ENCODE data around the gene RFX5. TPM values are rescaled to one million over a fixed set of nuclear protein-coding genes. Genes with fewer than 3 reads are reported as not detected.

The RFX5 gene
- total and polyA plus RNA-seq, 2 experiments from 2014 or later: 11.3 to 20.0 TPM

GRCh38 chr1:151386002-151386401 lies 39.0 kb upstream of the RFX5 start:
- Histone ChIP-seq H4K20me1 (ENCODE audit: insufficient read depth) (no peaks in the 10 kb centered on the region), H3K4me1 (ENCODE audit: insufficient read depth) (no peaks in the 10 kb centered on the region), H3K9me3 (ENCODE audit: low read depth) (no peaks in the 10 kb centered on the region), H3K4me3 (no peak overlapping the region), H3K27me3 (replicated peaks; ENCODE audit: insufficient read depth) (no peaks in the 10 kb centered on the region), H3K9me2 (ENCODE audit: insufficient read depth) (no peaks in the 10 kb centered on the region), H3K79me2 (ENCODE audit: insufficient read depth) (no peaks in the 10 kb centered on the region), H3F3A (ENCODE audit: insufficient read depth) (no peaks in the 10 kb centered on the region), H3K9ac (no peak overlapping the region), H3K36me3 (ENCODE audit: low read depth) (no peaks in the 10 kb centered on the region), H2AFZ (no peak overlapping the region), H3K4me2 (ENCODE audit: unreplicated experiment) (no peak overlapping the region), H3K27ac (no peak overlapping the region)
- DNase-seq: no peak
- TF ChIP-seq EZH2 (IDR thresholded peaks at IDR 0.05; ENCODE audit: insufficient read depth, poor library complexity, severe bottlenecking) (no peak), EZH2phosphoT487 (IDR thresholded peaks at IDR 0.05; ENCODE audit: insufficient read depth, low read depth) (no peak)
- in situ Hi-C loops (cut with MboI): no loop called here
- 33 to 41% methylated on average over 2 of the region's 2 CpGs for WGBS, 2 experiments (ENCODE audit: low coverage in 1 of 2, low lambda C conversion rate in 2 of 2, missing lambda C conversion rate in 2 of 2)

- H3K9ac ChIP-seq: no peak overlapping the region
- H2AFZ ChIP-seq: no peak overlapping the region
- H3K79me2 ChIP-seq (ENCODE audit: insufficient read depth): no peaks in the 10 kb centered on the region
- no peak for DNase-seq
- H3K4me2 ChIP-seq (ENCODE audit: unreplicated experiment): no peak overlapping the region
- no peak overlapping the region for H3K27ac ChIP-seq
- 49 to 63% methylated on average over 3 of the region's 3 CpGs for WGBS, 2 experiments (ENCODE audit: low coverage in 1 of 2, low lambda C conversion rate in 2 of 2, missing lambda C conversion rate in 2 of 2)
- H3K36me3 ChIP-seq (ENCODE audit: low read depth): no peaks in the 10 kb centered on the region
- no peaks in the 10 kb centered on the region for H3K27me3 ChIP-seq (replicated peaks; ENCODE audit: insufficient read depth)
- no peaks in the 10 kb centered on the region for H3K4me1 ChIP-seq (ENCODE audit: insufficient read depth)
- H3K4me3 ChIP-seq: no peak overlapping the region
- in situ Hi-C loops (cut with MboI): no loop called here
- no peaks in the 10 kb centered on the region for H3K9me3 ChIP-seq (ENCODE audit: low read depth)
- no peaks in the 10 kb centered on the region for H3F3A ChIP-seq (ENCODE audit: insufficient read depth)
- H3K9me2 ChIP-seq (ENCODE audit: insufficient read depth): no peaks in the 10 kb centered on the region
- no peaks in the 10 kb centered on the region for H4K20me1 ChIP-seq (ENCODE audit: insufficient read depth)
- TF ChIP-seq EZH2 (IDR thresholded peaks at IDR 0.05; ENCODE audit: insufficient read depth, poor library complexity, severe bottlenecking) (no peak), EZH2phosphoT487 (IDR thresholded peaks at IDR 0.05; ENCODE audit: insufficient read depth, low read depth) (no peak)
Observed at GRCh38 chr1:151384584-151384983, 37.5 kb upstream of the RFX5 start.

DNA sequence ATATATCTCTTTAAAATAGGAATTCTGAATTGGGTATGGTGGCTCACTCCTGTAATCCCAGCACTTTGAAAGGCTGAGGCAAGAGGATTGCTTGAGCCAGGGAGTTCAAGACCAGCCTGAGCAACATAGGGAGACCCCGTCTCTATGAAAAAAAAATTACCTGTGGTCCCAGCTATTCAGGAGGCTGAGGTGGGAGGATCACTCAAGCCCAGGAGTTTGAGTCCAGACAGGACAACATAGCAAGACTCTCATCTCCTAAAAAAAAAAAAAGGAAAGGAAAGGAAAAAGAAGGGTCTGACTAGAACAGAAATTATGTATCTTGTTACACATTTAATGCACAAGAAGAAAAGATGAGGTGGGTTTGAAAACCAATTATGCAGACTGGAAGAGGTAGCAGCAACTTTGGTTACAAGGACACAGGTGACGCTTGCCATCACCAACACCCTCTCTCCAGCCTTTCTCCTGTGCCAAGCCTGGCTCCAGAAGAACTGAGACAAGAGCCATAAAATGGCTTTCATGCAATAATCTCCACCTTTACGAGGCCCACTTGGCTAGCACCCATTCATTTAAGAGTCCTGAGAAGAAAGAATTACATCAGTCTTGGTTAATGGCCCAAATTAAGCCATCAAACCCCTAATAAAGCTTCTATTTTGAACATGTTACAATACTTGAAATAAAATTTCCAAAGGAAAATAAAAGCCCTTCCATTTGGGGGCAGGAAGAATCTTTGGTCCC lies 30.3 kb upstream of the RFX5 start:
- Histone ChIP-seq H3F3A (ENCODE audit: insufficient read depth) (no peaks in the 10 kb centered on the region), H3K27me3 (replicated peaks; ENCODE audit: insufficient read depth) (no peaks in the 10 kb centered on the region), H3K79me2 (ENCODE audit: insufficient read depth) (no peaks in the 10 kb centered on the region), H3K4me2 (ENCODE audit: unreplicated experiment) (no peak overlapping the region), H3K9me3 (ENCODE audit: low read depth) (no peaks in the 10 kb centered on the region), H3K4me3 (no peak overlapping the region), H3K9ac (no peak overlapping the region), H3K36me3 (ENCODE audit: low read depth) (no peaks in the 10 kb centered on the region), H3K27ac (no peak overlapping the region), H3K4me1 (ENCODE audit: insufficient read depth) (0 out of 2 replicates have a peak, but pooled peaks cover 3% of the 10 kb centered on the region), H3K9me2 (ENCODE audit: insufficient read depth) (no peaks in the 10 kb centered on the region), H4K20me1 (ENCODE audit: insufficient read depth) (no peaks in the 10 kb centered on the region), H2AFZ (no peak overlapping the region)
- TF ChIP-seq EZH2 (IDR thresholded peaks at IDR 0.05; ENCODE audit: insufficient read depth, poor library complexity, severe bottlenecking) (no peak), EZH2phosphoT487 (IDR thresholded peaks at IDR 0.05; ENCODE audit: insufficient read depth, low read depth) (no peak)
- in situ Hi-C loops (cut with MboI): no loop called here
- DNase-seq: no peak
- WGBS, 2 experiments (ENCODE audit: low coverage in 1 of 2, low lambda C conversion rate in 2 of 2, missing lambda C conversion rate in 2 of 2): 36 to 40% methylated on average over 3 of the region's 3 CpGs

GRCh38 chr1:151373196-151373595 lies 26.1 kb upstream of the RFX5 start:
- H4K20me1 ChIP-seq (ENCODE audit: insufficient read depth): no peaks in the 10 kb centered on the region
- H2AFZ ChIP-seq: no peak overlapping the region
- peaks cover 16% of the 10 kb centered on the region; the same call in 1 of the 2 replicates for H3K4me1 ChIP-seq (ENCODE audit: insufficient read depth)
- no peaks in the 10 kb centered on the region for H3K79me2 ChIP-seq (ENCODE audit: insufficient read depth)
- 96% methylated on average over 14 of the region's 14 CpGs for WGBS, 2 experiments (ENCODE audit: low coverage in 1 of 2, low lambda C conversion rate in 2 of 2, missing lambda C conversion rate in 2 of 2)
- in situ Hi-C loops (cut with MboI): no loop called here
- H3K9me3 ChIP-seq (ENCODE audit: low read depth): no peaks in the 10 kb centered on the region
- no peak for DNase-seq
- H3K27me3 ChIP-seq (replicated peaks; ENCODE audit: insufficient read depth): no peaks in the 10 kb centered on the region
- no peaks in the 10 kb centered on the region for H3F3A ChIP-seq (ENCODE audit: insufficient read depth)
- TF ChIP-seq EZH2 (IDR thresholded peaks at IDR 0.05; ENCODE audit: insufficient read depth, poor library complexity, severe bottlenecking) (no peak), EZH2phosphoT487 (IDR thresholded peaks at IDR 0.05; ENCODE audit: insufficient read depth, low read depth) (no peak)
- H3K9ac ChIP-seq: no peak overlapping the region
- H3K4me2 ChIP-seq (ENCODE audit: unreplicated experiment): no peak overlapping the region
- H3K27ac ChIP-seq: no peak overlapping the region
- no peaks in the 10 kb centered on the region for H3K9me2 ChIP-seq (ENCODE audit: insufficient read depth)
- no peaks in the 10 kb centered on the region for H3K36me3 ChIP-seq (ENCODE audit: low read depth)
- H3K4me3 ChIP-seq: no peak overlapping the region
